Activated CD8-positive, alpha-beta memory T cell treated with anti-CD3 and anti-CD28 coated beads, Interleukin-2, amount 50 U/mL, for 1 hour (primary cell): ENCODE results near the gene RALA.
"Not testable (repeated sequence)": the region's sequence is repeated elsewhere in the genome, so short reads cannot be mapped to it uniquely, and the experiment has no call there.

ENCODE experiments used
- DNase-seq: peaks from one replicate; pipeline ENCODE4 v3.0.0-alpha.2; 2020; ENCODE audit errors: extremely low read depth

Gene RALA

GRCh38 chr7:39727231-39728012 is 104.0 kb downstream of the RALA start:
- DNase-seq = no peak

GRCh38 chr7:39732837-39733804 is 109.7 kb downstream of the RALA start:
- peak; percentile 93 for DNase-seq

DNA sequence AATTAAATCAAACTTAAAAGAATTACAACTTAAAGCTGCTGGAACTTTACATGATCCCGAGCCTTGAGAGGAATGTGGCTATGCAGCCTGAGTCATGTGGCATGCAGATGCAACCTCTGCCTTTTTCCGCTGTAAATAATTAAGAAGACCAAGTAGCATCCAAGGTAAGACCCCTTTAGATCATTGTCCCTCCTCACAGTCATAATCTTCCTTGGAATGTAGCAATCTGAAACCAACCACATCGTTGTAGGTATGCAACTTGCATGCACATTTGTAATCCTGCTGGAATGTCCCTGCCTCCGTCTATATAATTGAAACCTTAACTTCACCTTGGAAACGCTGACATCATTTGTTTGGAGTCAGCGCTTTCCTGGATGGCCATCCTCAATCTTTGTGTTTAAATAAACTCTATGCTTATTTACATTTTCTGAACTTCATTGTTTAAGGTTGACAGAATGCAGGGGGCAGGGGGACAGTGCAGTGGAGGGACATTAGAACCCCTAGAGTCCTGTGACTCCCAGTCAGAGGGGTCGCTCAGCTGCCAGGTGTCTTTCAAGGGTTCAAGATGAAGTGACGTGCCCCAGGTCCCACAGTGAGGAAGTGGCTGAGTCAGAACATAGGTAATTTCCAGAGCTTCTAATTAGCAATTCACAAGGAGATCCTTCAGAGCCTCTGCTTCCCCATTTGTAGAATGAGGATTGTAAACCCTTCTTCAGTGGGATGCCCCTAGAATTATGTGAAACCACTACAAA is 110.7 kb downstream of the RALA start:
- no peak for DNase-seq

- DNase-seq = no peak
These were observed 111.2 kb downstream of the RALA start for GRCh38 chr7:39734633-39735004.

DNA sequence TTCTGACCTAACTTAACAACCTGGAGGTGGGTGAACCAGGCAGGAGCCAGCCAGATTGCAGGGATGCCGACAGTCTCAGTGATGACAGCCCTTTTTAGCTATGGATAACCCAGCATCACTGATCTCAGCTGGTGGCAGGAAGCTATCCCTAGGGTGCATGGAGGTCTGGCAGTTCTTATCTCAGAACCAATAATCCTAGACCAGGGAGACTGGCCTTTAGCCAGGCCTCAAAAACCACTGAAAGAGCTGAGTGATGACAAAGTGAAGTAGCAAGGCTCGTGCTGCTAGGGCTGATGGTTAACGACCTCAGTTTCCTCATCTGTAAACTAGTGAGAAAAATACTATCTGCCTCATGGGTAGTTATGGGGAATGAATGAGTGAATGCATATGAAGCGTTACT is 112.5 kb downstream of the RALA start:
- no peak for DNase-seq

- peak; percentile 12 for DNase-seq
These were observed 118.7 kb downstream of the RALA start for GRCh38 chr7:39741942-39742623.

DNA sequence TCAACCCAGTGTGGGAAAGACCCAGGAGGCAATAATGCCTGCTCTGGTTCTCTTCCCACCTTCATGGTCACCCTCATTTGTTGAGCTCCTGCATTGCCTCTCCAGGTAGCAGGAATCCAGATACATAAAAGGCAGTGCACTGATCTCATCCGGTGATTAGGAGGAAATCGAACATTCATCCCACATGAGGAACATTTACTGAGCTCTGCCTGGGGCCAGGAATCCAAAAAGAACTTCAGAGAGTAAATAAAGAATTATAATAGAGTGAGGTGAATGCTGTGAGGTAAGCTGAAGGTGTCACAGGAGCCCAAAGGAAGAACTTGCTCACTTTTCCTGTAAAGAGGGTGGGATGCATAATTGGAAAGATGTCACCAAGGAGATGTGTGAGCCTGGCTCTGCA is 121.2 kb downstream of the RALA start:
- DNase-seq = no peak

DNA sequence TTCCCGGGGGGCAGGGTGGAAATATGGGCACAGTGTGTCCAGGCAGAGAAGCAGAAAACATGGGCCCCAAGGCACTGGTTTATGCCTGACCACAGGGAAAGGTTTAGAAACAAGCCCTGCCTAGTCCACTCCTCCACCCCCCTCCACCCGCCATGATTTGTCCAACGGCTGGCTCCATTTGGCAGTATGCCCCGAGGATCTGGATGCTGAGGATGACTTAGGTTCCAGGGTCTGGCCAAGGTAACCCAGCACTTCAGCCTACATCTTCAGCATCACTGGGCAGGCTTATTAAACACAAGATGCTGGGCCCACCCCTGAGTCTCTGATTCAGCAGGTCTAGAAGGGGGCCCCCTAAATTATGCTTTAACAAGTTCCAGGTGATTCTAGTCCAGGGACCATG is 121.9 kb downstream of the RALA start:
- DNase-seq = no peak

DNA sequence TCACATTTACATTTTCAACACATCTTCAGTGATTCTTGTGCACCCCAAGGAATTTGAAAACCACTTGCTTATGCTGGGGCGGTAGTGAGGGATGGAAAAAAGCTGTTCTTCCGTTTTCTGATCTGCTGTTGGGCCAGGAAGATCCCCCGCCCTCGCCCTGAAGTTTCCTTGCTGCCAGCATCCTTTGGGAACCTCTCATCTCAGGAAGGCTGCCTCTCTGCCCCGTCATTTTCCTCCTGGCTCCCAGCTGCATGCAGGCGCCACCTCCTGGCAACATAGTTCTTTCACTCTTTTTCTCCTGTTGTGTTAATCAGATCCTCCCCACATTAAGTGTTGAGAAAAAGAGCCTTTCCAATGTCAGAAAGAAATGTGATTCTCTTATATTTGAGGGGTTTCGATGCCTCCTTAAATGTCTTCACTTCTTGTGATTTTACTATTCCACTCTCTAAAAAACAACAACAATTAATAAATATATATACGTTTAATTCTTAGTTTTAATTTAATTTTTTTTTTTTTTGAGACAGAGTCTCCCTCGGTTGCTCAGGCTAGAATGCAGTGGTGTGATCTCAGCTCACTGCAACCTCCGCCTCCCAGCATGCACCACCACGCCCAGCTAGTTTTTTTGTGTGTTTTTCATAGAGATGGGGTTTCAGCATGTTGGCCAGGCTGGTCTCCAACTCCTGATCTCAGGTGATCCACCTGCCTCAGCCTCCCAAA is 122.9 kb downstream of the RALA start:
- DNase-seq = peak; percentile 16

DNA sequence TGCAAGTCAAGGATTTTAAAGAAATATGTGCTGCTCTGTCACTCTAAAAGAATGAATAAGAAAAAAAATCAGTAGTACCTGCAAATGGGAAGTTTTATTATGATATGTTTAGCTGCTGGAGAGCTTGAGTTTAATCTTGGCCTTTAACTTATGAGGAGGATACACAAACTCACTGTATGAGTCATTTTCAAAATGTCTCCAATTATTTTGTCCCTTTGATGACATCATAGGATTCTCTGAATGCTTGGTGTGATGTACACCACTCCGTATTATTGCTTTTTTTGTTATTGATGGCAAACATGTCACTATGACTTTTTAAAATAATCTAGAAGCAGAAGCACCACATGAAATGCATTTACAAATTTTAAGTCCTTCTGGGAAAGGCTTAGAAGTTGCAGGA is 125.8 kb downstream of the RALA start:
- DNase-seq = no peak

- DNase-seq = no peak
These were observed 126.3 kb downstream of the RALA start for GRCh38 chr7:39749717-39750116.

DNA sequence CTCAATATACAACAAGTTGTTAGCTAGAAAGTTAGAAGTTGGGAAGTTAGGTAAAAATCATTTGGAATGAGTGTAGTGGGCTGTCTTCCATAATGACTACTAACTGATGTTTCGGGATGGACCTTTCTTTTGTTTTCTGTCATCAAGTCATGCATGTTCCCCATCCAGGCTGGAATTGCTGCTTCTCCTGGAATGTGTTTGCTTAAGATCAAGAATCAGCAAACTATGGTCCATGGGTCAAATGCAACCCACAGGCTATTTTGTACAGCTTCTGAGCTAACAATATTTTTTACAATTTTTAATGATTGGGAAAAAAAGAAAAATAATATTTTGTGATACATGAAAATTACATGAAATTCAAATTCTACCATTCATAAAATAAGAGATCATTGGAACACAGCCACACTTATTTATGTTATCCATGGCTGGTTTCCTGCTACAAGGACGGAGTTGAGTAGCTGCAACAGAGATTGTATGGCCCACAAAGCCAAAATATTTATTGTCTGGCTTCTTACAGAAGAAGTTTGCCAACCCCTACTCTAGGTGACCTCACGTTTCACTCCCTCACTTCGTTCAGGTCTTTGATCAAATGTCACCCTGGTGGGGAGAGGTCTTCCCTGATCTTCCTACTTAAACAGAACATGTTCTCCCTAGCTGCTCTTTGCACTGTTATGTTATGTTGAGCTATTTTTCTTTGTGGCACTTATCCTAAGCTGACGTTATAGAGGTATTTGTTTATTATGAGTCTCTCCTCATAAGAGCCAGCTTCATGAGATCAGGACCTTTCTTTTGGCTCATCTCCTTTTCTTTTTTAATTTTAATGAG is 127.1 kb downstream of the RALA start:
- DNase-seq = no peak

GRCh38 chr7:39753237-39753636 is 129.9 kb downstream of the RALA start:
- DNase-seq = not testable (repeated sequence)

DNA sequence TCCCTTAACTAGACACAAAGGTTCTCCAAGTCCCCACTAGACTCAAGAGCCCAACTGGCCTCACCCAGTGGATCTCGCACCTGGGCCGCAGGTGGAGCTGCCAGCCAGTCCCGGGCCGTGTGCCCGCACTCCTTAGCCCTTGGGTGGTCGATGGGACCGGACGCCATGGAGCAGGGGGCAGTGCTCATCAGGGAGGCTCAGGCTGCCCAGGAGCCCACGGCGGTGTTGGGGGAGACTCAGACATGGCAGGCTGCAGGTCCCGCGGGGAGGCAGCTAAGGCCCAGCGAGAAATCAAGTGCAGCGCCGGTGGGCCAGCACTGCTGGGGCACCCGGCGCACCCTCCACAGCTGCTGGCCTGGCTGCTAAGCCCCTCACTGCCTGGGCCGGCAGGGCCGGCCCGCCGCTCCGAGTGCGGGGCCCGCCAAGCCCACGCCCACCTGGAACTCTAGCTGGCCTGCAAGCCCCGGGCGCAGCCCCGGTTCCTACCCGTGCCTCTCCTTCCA is 130.5 kb downstream of the RALA start:
- no peak for DNase-seq

GRCh38 chr7:39754326-39755120 is 131.2 kb downstream of the RALA start:
- no peak for DNase-seq

DNA sequence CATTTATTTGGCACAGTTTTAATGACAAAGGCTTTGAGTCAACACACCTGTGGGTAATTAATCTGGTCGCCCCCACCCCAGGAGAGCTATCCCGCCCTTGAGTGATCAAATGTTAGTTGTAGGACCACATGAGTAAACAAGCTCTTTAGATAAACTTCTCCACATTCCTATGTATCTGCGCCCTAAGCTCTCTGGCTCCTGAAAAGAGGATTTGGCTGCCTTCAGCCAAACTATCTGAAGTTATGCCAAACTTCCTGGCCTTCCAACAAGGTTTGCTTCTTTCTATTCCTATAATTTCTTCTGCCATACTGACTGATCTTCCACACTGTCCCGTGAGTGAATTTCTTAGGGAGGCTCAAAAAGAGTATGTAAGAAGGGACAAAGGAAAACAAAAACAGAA is 134.2 kb downstream of the RALA start:
- DNase-seq = no peak
